ENCODE measurements around the gene C5orf58. TPM values are rescaled to one million over a fixed set of nuclear protein-coding genes. Genes with fewer than 3 reads are reported as not detected.

C5orf58 gene
- total RNA-seq, 2 experiments from 2014 or later = not detected

DNA sequence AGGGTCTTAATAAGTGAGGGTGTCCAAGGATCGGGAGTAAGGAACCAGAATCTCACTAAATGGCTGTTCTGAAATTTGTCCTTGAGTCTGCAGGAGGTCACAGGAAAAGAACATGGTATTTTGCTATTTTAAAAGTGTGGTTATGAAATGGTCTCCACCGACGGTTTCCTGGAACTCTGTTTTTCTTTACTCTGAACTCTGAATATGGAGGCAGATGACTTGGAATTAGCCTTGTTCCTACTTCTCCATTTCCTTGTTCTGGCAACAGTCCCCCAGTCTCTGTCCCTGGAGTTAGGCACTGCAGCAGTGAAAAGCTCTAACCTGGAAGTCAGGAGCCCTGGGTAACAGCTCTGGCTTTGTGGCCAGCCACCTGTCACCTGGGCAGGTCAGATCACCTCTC, 46.6 kb upstream of the C5orf58 start:
- H3K9me3 Mint-ChIP-seq = no peaks in the 10 kb centered on the region
- TF ChIP-seq, protein P1, sequence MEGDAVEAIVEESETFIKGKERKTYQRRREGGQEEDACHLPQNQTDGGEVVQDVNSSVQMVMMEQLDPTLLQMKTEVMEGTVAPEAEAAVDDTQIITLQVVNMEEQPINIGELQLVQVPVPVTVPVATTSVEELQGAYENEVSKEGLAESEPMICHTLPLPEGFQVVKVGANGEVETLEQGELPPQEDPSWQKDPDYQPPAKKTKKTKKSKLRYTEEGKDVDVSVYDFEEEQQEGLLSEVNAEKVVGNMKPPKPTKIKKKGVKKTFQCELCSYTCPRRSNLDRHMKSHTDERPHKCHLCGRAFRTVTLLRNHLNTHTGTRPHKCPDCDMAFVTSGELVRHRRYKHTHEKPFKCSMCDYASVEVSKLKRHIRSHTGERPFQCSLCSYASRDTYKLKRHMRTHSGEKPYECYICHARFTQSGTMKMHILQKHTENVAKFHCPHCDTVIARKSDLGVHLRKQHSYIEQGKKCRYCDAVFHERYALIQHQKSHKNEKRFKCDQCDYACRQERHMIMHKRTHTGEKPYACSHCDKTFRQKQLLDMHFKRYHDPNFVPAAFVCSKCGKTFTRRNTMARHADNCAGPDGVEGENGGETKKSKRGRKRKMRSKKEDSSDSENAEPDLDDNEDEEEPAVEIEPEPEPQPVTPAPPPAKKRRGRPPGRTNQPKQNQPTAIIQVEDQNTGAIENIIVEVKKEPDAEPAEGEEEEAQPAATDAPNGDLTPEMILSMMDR (IDR thresholded peaks at IDR 0.05) = no peak
- POLR2A ChIA-PET = no interaction called here

DNA sequence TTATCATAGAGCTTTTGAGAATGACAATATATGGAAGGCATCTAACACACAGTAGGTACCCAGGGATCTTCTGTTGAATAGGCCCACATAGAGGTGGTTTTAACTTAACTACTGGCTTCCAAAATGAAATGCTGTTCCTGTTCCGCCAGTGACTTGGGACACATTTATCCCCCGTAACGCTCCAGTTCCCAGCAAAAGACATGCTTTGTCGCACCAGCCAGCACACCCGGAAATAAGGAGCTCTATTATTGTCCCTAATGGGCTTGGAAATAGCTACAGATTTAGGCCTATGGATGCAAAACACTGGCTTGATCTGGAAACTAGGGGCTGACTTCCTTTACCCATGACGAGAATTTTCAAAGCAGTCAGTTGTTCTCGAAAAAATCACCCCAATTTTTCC, 45.9 kb upstream of the C5orf58 start:
- peaks cover 0 to 5% of the 10 kb centered on the region in 2 experiments for H3K9me3 ChIP-seq (ENCODE audit: control insufficient read depth in 1 of 2, insufficient read depth in 1 of 2, low read length in 2 of 2)
- H3K4me1 ChIP-seq (ENCODE audit: insufficient read depth, low read length) = no peaks in the 10 kb centered on the region
- no peaks in the 10 kb centered on the region for H3K9me3 Mint-ChIP-seq
- H3K36me3 ChIP-seq (ENCODE audit: insufficient read depth, low read length) = no peaks in the 10 kb centered on the region
- no peaks in the 10 kb centered on the region for H3K36me3 Mint-ChIP-seq (ENCODE audit: low read depth)
- intact Hi-C loops (cut with DNase I, micrococcal nuclease) = no loop called here
- H3K27ac Mint-ChIP-seq = no peak overlapping the region
- H3K4me1 Mint-ChIP-seq (ENCODE audit: low read depth) = no peaks in the 10 kb centered on the region
- DNase-seq = no peak
- H3K27ac ChIP-seq (ENCODE audit: low read depth in 1 of 2, low read length in 2 of 2) = no peak overlapping the region
- no peak for ATAC-seq (ENCODE audit: poor library complexity)
- ChIA-PET CTCF (no interaction called here), POLR2A (no interaction called here)
- no peak overlapping the region for H3K4me3 Mint-ChIP-seq
- TF ChIP-seq, protein P1 (IDR thresholded peaks at IDR 0.05) = no peak
- H3K27me3 ChIP-seq (ENCODE audit: control insufficient read depth in 1 of 2, insufficient read depth in 2 of 2, low read length in 2 of 2) = no peaks in the 10 kb centered on the region
- H3K4me3 ChIP-seq (ENCODE audit: low read length) = no peak overlapping the region
- H3K27me3 Mint-ChIP-seq = no peaks in the 10 kb centered on the region

More for the DNA sequence above, 46.6 kb upstream of the C5orf58 start:
- H3K36me3 Mint-ChIP-seq (ENCODE audit: low read depth) = no peaks in the 10 kb centered on the region
- CTCF ChIA-PET = no interaction called here
- ATAC-seq (ENCODE audit: poor library complexity) = no peak
- H3K4me1 Mint-ChIP-seq (ENCODE audit: low read depth) = no peaks in the 10 kb centered on the region
- no peak for DNase-seq
- H3K4me1 ChIP-seq (ENCODE audit: insufficient read depth, low read length) = no peaks in the 10 kb centered on the region
- H3K4me3 Mint-ChIP-seq = no peak overlapping the region
- no peak overlapping the region for H3K4me3 ChIP-seq (ENCODE audit: low read length)
- no peak overlapping the region for H3K27ac Mint-ChIP-seq
- peaks cover 0 to 5% of the 10 kb centered on the region in 2 experiments for H3K9me3 ChIP-seq (ENCODE audit: control insufficient read depth in 1 of 2, insufficient read depth in 1 of 2, low read length in 2 of 2)
- intact Hi-C loops (cut with DNase I, micrococcal nuclease) = no loop called here
- H3K27ac ChIP-seq (ENCODE audit: low read depth in 1 of 2, low read length in 2 of 2) = no peak overlapping the region
- H3K27me3 Mint-ChIP-seq = no peaks in the 10 kb centered on the region
- no peaks in the 10 kb centered on the region for H3K36me3 ChIP-seq (ENCODE audit: insufficient read depth, low read length)
- no peaks in the 10 kb centered on the region for H3K27me3 ChIP-seq (ENCODE audit: control insufficient read depth in 1 of 2, insufficient read depth in 2 of 2, low read length in 2 of 2)

DNA sequence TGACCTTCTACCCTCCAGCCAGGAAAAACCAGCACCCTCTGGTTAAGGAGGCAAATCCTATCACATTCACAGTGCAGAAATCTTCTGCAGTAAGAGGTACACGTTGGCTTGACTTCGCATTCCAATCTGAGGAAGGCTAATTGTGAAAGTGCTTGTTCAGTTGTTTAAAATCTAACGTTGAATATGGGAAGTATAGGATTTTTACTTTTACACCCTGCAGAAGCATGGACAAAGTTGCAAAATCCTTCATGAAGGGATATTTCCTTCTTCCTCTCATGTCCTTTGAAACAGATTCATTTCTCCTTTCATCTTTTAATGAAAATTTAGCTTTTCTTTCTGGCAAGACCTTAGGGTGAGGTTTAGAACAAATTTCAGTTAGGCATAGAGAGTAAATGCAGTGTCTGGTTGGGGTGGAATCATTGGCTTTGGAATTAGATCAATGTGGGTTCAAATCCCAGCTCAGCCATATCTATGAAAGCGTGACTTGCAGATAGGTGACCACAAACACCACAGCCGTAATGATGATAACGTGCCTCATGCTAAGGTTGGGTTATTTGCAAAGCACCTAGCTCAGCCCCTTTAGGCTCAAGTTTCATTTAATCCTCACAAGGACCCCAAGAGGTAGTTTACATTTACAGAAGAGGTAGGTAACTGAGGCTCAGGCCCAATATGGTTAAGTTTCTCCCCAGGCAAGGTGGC, 42.2 kb upstream of the C5orf58 start:
- TF ChIP-seq, protein P1 (IDR thresholded peaks at IDR 0.05) = no peak
- Histone ChIP-seq H3K27me3 (ENCODE audit: control insufficient read depth in 1 of 2, insufficient read depth in 2 of 2, low read length in 2 of 2) (no peaks in the 10 kb centered on the region), H3K9me3 (ENCODE audit: control insufficient read depth in 1 of 2, insufficient read depth in 1 of 2, low read length in 2 of 2) (no peaks in the 10 kb centered on the region), H3K27ac (ENCODE audit: low read depth in 1 of 2, low read length in 2 of 2) (no peak overlapping the region), H3K4me1 (ENCODE audit: insufficient read depth, low read length) (no peaks in the 10 kb centered on the region), H3K4me3 (ENCODE audit: low read length) (no peak overlapping the region), H3K36me3 (ENCODE audit: insufficient read depth, low read length) (no peaks in the 10 kb centered on the region)
- Mint-ChIP-seq H3K27me3 (no peaks in the 10 kb centered on the region), H3K27ac (no peak overlapping the region), H3K4me1 (ENCODE audit: low read depth) (no peaks in the 10 kb centered on the region), H3K9me3 (no peaks in the 10 kb centered on the region), H3K36me3 (ENCODE audit: low read depth) (no peaks in the 10 kb centered on the region), H3K4me3 (no peak overlapping the region)
- ChIA-PET CTCF (no interaction called here), POLR2A (no interaction called here)
- intact Hi-C loops (cut with DNase I, micrococcal nuclease) = no loop called here
- ATAC-seq (ENCODE audit: poor library complexity) = no peak
- no peak for DNase-seq

Data from CD4-positive, alpha-beta T cell (primary cell).